GM23338 (cell line): ENCODE results near the gene CGB1.

Source experiments
- CREB1 ChIP-seq: fragments of 250-450 bp; sonication (Bioruptor Pico); IDR thresholded peaks from 2 replicates; pipeline ENCODE4 v1.5.0; 2020; ENCODE audit warnings: low read depth, mild to moderate bottlenecking, moderate library complexity
- EZH2 ChIP-seq: fragments of 200-600 bp; sonication (generic); IDR thresholded peaks from one replicate; pipeline ENCODE4 v1.8.0; 2017; ENCODE audit warnings: antibody characterized with exemption, mild to moderate bottlenecking, low read depth; ENCODE audit not compliant: unreplicated experiment
- EZH2phosphoT487 ChIP-seq: fragments of 200-600 bp; sonication (generic); IDR thresholded peaks from one replicate; pipeline ENCODE4 v1.8.1; 2018; ENCODE audit warnings: antibody characterized with exemption; ENCODE audit not compliant: unreplicated experiment
- JUNB ChIP-seq: IDR thresholded peaks from one replicate; pipeline ENCODE4 v1.6.1; 2016; ENCODE audit warnings: antibody characterized with exemption; ENCODE audit not compliant: unreplicated experiment
- NANOG ChIP-seq: IDR thresholded peaks from 2 replicates; pipeline ENCODE4 v1.6.1; 2016; ENCODE audit warnings: antibody characterized with exemption, borderline replicate concordance
- POLR2AphosphoS5 ChIP-seq: IDR thresholded peaks from 2 replicates; pipeline ENCODE4 v1.6.1; 2016; ENCODE audit warnings: antibody characterized with exemption, low read depth
- STAT1 ChIP-seq: IDR thresholded peaks from one replicate; pipeline ENCODE4 v1.6.1; 2016; ENCODE audit warnings: antibody characterized with exemption; ENCODE audit not compliant: unreplicated experiment
- ZNF114 ChIP-seq: fragments of 250-450 bp; sonication (Bioruptor Pico); IDR thresholded peaks from 2 replicates; pipeline ENCODE4 v1.5.0; 2020; ENCODE audit warnings: mild to moderate bottlenecking, moderate library complexity
- ZNF331 ChIP-seq: fragments of 250-450 bp; sonication (Bioruptor Pico); IDR thresholded peaks from 2 replicates; pipeline ENCODE4 v1.5.0; 2020; ENCODE audit warnings: low read depth, mild to moderate bottlenecking, moderate library complexity
- ZNF462 ChIP-seq: fragments of 250-450 bp; sonication (Bioruptor Pico); IDR thresholded peaks from 2 replicates; pipeline ENCODE4 v1.5.0; 2020; ENCODE audit warnings: mild to moderate bottlenecking, moderate library complexity
- TF ChIP-seq, protein P1 (sequence below), 2 experiments: fragments of 200-600 bp in 1 of 2; sonication (generic) in 1 of 2; conservative IDR thresholded peaks; 2 replicates each; pipeline versions ENCODE4 v1.5.1 to v1.6.1; 2016 to 2017; ENCODE audit warnings: antibody characterized with exemption in 2 of 2, low read depth in 2 of 2, mild to moderate bottlenecking in 2 of 2, moderate library complexity in 1 of 2
- TF ChIP-seq, protein P2 (sequence below): IDR thresholded peaks from one replicate; pipeline ENCODE4 v1.6.1; 2018; ENCODE audit warnings: antibody characterized with exemption; ENCODE audit not compliant: unreplicated experiment
- TF ChIP-seq, protein P3 (sequence below): IDR thresholded peaks from 2 replicates; pipeline ENCODE4 v1.6.1; 2016; ENCODE audit warnings: antibody characterized with exemption

DNA sequence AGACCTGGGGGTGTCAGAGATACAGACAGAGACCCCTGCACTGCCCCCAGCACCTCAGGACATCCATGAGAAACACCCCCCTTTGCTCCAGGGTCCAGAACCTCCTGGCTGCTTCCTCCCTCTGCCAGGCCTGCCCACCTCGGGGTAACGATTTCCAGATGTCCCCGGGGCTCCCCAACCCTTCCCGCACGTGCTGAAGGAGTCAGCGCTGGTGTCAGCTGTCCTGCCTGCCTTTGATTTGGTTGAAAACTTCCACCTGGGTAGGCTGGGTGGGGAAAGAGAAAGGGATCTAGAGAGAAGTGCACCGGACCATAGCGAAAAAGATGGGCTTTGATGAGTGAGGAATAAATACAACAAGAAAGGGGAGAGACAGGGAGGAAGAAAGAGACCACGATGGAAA lies 22.4 kb upstream of the CGB1 start:
- TF ChIP-seq, protein P1, sequence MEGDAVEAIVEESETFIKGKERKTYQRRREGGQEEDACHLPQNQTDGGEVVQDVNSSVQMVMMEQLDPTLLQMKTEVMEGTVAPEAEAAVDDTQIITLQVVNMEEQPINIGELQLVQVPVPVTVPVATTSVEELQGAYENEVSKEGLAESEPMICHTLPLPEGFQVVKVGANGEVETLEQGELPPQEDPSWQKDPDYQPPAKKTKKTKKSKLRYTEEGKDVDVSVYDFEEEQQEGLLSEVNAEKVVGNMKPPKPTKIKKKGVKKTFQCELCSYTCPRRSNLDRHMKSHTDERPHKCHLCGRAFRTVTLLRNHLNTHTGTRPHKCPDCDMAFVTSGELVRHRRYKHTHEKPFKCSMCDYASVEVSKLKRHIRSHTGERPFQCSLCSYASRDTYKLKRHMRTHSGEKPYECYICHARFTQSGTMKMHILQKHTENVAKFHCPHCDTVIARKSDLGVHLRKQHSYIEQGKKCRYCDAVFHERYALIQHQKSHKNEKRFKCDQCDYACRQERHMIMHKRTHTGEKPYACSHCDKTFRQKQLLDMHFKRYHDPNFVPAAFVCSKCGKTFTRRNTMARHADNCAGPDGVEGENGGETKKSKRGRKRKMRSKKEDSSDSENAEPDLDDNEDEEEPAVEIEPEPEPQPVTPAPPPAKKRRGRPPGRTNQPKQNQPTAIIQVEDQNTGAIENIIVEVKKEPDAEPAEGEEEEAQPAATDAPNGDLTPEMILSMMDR (conservative IDR thresholded peaks at IDR 0.05; ENCODE audit: low read depth in 2 of 2), result no peak
- TF ChIP-seq ZNF331 (CRISPR knock-in tag) (no peak), EZH2 (no peak), POLR2AphosphoS5 (no peak), EZH2phosphoT487 (no peak), ZNF462 (CRISPR knock-in tag) (no peak), CREB1 (no peak), JUNB (no peak), STAT1 (no peak), NANOG (no peak), ZNF114 (CRISPR knock-in tag) (no peak)
- TF ChIP-seq, protein P2, sequence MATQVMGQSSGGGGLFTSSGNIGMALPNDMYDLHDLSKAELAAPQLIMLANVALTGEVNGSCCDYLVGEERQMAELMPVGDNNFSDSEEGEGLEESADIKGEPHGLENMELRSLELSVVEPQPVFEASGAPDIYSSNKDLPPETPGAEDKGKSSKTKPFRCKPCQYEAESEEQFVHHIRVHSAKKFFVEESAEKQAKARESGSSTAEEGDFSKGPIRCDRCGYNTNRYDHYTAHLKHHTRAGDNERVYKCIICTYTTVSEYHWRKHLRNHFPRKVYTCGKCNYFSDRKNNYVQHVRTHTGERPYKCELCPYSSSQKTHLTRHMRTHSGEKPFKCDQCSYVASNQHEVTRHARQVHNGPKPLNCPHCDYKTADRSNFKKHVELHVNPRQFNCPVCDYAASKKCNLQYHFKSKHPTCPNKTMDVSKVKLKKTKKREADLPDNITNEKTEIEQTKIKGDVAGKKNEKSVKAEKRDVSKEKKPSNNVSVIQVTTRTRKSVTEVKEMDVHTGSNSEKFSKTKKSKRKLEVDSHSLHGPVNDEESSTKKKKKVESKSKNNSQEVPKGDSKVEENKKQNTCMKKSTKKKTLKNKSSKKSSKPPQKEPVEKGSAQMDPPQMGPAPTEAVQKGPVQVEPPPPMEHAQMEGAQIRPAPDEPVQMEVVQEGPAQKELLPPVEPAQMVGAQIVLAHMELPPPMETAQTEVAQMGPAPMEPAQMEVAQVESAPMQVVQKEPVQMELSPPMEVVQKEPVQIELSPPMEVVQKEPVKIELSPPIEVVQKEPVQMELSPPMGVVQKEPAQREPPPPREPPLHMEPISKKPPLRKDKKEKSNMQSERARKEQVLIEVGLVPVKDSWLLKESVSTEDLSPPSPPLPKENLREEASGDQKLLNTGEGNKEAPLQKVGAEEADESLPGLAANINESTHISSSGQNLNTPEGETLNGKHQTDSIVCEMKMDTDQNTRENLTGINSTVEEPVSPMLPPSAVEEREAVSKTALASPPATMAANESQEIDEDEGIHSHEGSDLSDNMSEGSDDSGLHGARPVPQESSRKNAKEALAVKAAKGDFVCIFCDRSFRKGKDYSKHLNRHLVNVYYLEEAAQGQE, result no peak
- TF ChIP-seq, protein P3, sequence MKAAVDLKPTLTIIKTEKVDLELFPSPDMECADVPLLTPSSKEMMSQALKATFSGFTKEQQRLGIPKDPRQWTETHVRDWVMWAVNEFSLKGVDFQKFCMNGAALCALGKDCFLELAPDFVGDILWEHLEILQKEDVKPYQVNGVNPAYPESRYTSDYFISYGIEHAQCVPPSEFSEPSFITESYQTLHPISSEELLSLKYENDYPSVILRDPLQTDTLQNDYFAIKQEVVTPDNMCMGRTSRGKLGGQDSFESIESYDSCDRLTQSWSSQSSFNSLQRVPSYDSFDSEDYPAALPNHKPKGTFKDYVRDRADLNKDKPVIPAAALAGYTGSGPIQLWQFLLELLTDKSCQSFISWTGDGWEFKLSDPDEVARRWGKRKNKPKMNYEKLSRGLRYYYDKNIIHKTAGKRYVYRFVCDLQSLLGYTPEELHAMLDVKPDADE, result no peak
